ENCODE measurements around the gene MSI2. TPM values are rescaled to one million over a fixed set of nuclear protein-coding genes. Genes with fewer than 3 reads are reported as not detected.

Gene MSI2
- total and polyA plus RNA-seq, 9 of the 15 experiments (the other 6 are each of a cell fraction or from before 2014, with no cell fraction given), result 4.6 to 61.8 (median 42.4) TPM

DNA sequence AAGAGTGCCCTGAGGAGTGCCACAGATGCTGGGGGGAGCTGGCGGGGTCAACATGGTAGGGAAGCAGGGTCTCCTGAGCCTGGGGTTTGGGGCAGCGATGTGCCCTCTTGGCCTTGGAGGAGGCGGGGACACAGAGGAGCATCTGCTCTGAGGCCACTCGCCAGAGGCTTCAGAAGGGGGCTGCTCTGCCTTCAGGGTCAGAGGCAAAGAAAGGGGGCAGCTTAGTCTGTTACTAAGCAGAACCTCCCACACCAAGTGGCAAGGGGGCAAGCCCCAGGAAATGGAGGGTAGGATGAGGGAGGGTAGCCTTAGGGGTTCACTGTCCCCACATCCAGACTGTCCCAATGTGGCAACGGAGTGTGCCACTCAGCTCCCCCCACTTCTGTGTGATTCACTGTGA lies 470.5 kb downstream of the MSI2 start:
- 2% methylated on average over 5 of the region's 5 CpGs for WGBS (ENCODE audit: insufficient coverage, low coverage, missing lambda C conversion rate)
- intact Hi-C loops (cut with micrococcal nuclease), result no loop called here
- H3K27ac ChIP-seq (ENCODE audit: extremely low read depth, low read depth, low read length), result no peak overlapping the region

More for the DNA sequence above, 470.5 kb downstream of the MSI2 start:
- Histone ChIP-seq H4K20me1 (replicated peaks; ENCODE audit: control insufficient read depth, insufficient read depth, low read length) (peaks cover 16% of the 10 kb centered on the region; the same call in 1 of the 2 replicates), H2AFZ (ENCODE audit: low read depth, low read length) (no peak overlapping the region), H3K9ac (ENCODE audit: insufficient read depth in 1 of 2, low read depth in 2 of 2, low read length in 2 of 2) (no peak overlapping the region), H3K36me3 (ENCODE audit: control insufficient read depth, insufficient read depth, low read length) (no peaks in the 10 kb centered on the region), H3K4me3 (no peak overlapping the region), H3K9me1 (ENCODE audit: control insufficient read depth, insufficient read depth, low read length) (no peaks in the 10 kb centered on the region), H3K9me3 (replicated peaks; ENCODE audit: control insufficient read depth, insufficient read depth, low read depth, low read length) (no peaks in the 10 kb centered on the region), H3K79me2 (ENCODE audit: control insufficient read depth, insufficient read depth, low read length) (no peaks in the 10 kb centered on the region), H3K4me2 (ENCODE audit: insufficient read depth, low read length) (no peak overlapping the region), H3K4me1 (replicated peaks in 1 of 2; ENCODE audit: control insufficient read depth in 2 of 2, insufficient read depth in 2 of 2, low read length in 2 of 2) (no peaks in the 10 kb centered on the region), H3K27me3 (ENCODE audit: control insufficient read depth in 2 of 2, insufficient read depth in 2 of 2, low read length in 2 of 2) (peaks cover 27 to 76% of the 10 kb centered on the region in 2 experiments; a peak in 4 of 5 replicates)
- ChIA-PET CTCF (ENCODE audit: low intra/inter-chr PET ratio) (no interaction called here), POLR2A (interaction anchor here (0.6 to 1.0 kb wide), 3 partner anchors 10 to 534 kb away, joined by 3 read pairs; no protein-coding TSS in a partner anchor)
- in situ Hi-C loops (cut with MboI), result no loop called here
- DNase-seq (ENCODE audit: extremely low read depth in 1 of 4, low spot score in 3 of 4), result no peak
- FAIRE-seq, result no peak
- no peak for ATAC-seq
- TF ChIP-seq TAF9B (IDR thresholded peaks at IDR 0.05; ENCODE audit: partially characterized antibody) (no peak), SRF (CRISPR knock-in tag; IDR thresholded peaks at IDR 0.05) (no peak), POLR2B (IDR thresholded peaks at IDR 0.05; ENCODE audit: low read depth, partially characterized antibody) (no peak), SIN3A (IDR thresholded peaks at IDR 0.05; ENCODE audit: borderline replicate concordance in 2 of 2, control insufficient read depth in 1 of 2, low read depth in 2 of 2, low read length in 2 of 2) (no peak), EZH2 (IDR thresholded peaks at IDR 0.05; ENCODE audit: borderline replicate concordance, low read depth, low read length) (no peak), RNF2 (IDR thresholded peaks at IDR 0.05) (no peak), RBM34 (IDR thresholded peaks at IDR 0.05; ENCODE audit: borderline replicate concordance, insufficient read depth, low read length) (no peak), SMARCC2 (IDR thresholded peaks at IDR 0.05; ENCODE audit: low read depth) (no peak), PHB (CRISPR knock-in tag; IDR thresholded peaks at IDR 0.05) (no peak), ZNF436 (CRISPR knock-in tag; IDR thresholded peaks at IDR 0.05) (no peak), ARID2 (IDR thresholded peaks at IDR 0.05) (no peak), MTA2 (IDR thresholded peaks at IDR 0.05; ENCODE audit: low read depth) (no peak), NFYB (IDR thresholded peaks at IDR 0.05; ENCODE audit: extremely low read depth, insufficient read length) (no peak), ERF (CRISPR knock-in tag; IDR thresholded peaks at IDR 0.05) (no peak)
- TF ChIP-seq, protein P1, sequence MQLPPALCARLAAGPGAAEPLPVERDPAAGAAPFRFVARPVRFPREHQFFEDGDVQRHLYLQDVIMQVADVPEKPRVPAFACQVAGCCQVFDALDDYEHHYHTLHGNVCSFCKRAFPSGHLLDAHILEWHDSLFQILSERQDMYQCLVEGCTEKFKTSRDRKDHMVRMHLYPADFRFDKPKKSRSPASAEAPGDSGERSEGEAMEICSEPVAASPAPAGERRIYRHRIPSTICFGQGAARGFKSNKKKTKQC (CRISPR knock-in tag; IDR thresholded peaks at IDR 0.05), result no peak
- TF ChIP-seq, protein P2, sequence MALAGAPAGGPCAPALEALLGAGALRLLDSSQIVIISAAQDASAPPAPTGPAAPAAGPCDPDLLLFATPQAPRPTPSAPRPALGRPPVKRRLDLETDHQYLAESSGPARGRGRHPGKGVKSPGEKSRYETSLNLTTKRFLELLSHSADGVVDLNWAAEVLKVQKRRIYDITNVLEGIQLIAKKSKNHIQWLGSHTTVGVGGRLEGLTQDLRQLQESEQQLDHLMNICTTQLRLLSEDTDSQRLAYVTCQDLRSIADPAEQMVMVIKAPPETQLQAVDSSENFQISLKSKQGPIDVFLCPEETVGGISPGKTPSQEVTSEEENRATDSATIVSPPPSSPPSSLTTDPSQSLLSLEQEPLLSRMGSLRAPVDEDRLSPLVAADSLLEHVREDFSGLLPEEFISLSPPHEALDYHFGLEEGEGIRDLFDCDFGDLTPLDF (CRISPR knock-in tag; IDR thresholded peaks at IDR 0.05), result no peak
- TF ChIP-seq, protein P3, sequence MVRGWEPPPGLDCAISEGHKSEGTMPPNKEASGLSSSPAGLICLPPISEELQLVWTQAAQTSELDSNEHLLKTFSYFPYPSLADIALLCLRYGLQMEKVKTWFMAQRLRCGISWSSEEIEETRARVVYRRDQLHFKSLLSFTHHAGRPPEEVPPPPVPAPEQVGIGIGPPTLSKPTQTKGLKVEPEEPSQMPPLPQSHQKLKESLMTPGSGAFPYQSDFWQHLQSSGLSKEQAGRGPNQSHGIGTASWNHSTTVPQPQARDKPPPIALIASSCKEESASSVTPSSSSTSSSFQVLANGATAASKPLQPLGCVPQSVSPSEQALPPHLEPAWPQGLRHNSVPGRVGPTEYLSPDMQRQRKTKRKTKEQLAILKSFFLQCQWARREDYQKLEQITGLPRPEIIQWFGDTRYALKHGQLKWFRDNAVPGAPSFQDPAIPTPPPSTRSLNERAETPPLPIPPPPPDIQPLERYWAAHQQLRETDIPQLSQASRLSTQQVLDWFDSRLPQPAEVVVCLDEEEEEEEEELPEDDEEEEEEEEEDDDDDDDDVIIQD (CRISPR knock-in tag; IDR thresholded peaks at IDR 0.05), result no peak
- TF ChIP-seq, protein P4, sequence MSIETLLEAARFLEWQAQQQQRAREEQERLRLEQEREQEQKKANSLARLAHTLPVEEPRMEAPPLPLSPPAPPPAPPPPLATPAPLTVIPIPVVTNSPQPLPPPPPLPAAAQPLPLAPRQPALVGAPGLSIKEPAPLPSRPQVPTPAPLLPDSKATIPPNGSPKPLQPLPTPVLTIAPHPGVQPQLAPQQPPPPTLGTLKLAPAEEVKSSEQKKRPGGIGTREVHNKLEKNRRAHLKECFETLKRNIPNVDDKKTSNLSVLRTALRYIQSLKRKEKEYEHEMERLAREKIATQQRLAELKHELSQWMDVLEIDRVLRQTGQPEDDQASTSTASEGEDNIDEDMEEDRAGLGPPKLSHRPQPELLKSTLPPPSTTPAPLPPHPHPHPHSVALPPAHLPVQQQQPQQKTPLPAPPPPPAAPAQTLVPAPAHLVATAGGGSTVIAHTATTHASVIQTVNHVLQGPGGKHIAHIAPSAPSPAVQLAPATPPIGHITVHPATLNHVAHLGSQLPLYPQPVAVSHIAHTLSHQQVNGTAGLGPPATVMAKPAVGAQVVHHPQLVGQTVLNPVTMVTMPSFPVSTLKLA (conservative IDR thresholded peaks at IDR 0.05), result no peak
- no TSS peak for BruUV-seq (replicated peaks)

Measured in K562 (cell line).